Pancreas (tissue), 10 donors: ENCODE data around the gene GPR143. TPM values are rescaled to one million over a fixed set of nuclear protein-coding genes. Genes with fewer than 3 reads are reported as not detected.

Source experiments
- ATAC-seq, 4 donors: fragments of 200-7000 bp; cut with Tn5 transposase; one replicate each; pipeline versions ENCODE4 v1.8.0 to v1.9.1; 2020; ENCODE audit warnings: mild to moderate bottlenecking in 4 of 4, moderate library complexity in 4 of 4
- DNase-seq, 6 donors: peaks; one replicate each; pipeline ENCODE4 v3.0.0-alpha.2; 2020
- FAIRE-seq: peaks from 2 replicates; lab custom pipeline; 2012; peaks lifted over from hg19 to GRCh38; lab: Jason Lieb, UNC
- H3K27ac ChIP-seq, 4 donors: fragments of 200-600 bp; sonication (generic); 1 replicate in 3 of 4; 2 replicates in 1 of 4; pipeline versions ENCODE4 v1.5.0 to v1.8.0; 2020
- H3K27me3 ChIP-seq, 4 donors: fragments of 200-600 bp; one replicate each; pipeline ENCODE4 v1.8.0; 2021
- H3K36me3 ChIP-seq, 3 donors: fragments of 200-600 bp; sonication (generic) in 1 of 3; one replicate each; pipeline versions ENCODE4 v1.5.0 to v1.8.0; 2020 to 2021
- H3K4me1 ChIP-seq, 3 donors: fragments of 200-600 bp; one replicate each; pipeline ENCODE4 v1.8.0; 2021
- H3K4me3 ChIP-seq, 4 donors: fragments of 200-600 bp; sonication (generic) in 2 of 4; one replicate each; pipeline versions ENCODE4 v1.5.0 to v1.8.0; 2020 to 2021
- H3K9me3 ChIP-seq, 4 donors: fragments of 200-600 bp; one replicate each; pipeline ENCODE4 v1.8.0; 2021
- WGBS, 2 donors: extraction: QIAGEN DNeasy Blood & Tissue Kit; methylation state at CpG; one replicate each; pipeline ENCODE4 v1.1.7; 2013; 5-methylcytosine and 5-hydroxymethylcytosine counted together
- intact Hi-C, 3 donors: fragments of 100-400 bp; cut with DNase I; formaldehyde crosslinking; loops; one replicate each; pipeline versions ENCODE4 v1.11.1 to v1.14.2; 2022
- polyA plus RNA-seq, 2 donors: library from polyadenylated mRNA; stranded (reverse); fragments of 200-250 nt; gene quantifications; one replicate each; pipeline ENCODE4 v1.2.3, GENCODE V29; 2013
- total RNA-seq, 6 donors: library from RNA; stranded (reverse); fragmentation: NEBNext Ultra II Directional in 4 of 6; extraction: Animal tissue kit (Norgen Biotek cat#: 25700) in 4 of 6; gene quantifications; one replicate each; pipeline versions ENCODE4 v1.2.1 to v1.2.4, GENCODE V29; 2021 to 2023
- TF ChIP-seq, protein P1 (sequence below), 4 donors: fragments of 200-600 bp; sonication (generic) in 3 of 4; IDR thresholded peaks; one replicate each; pipeline versions ENCODE4 v1.5.0 to v1.8.0; 2021; ENCODE audit warnings: antibody characterized with exemption in 4 of 4
- donor health status: healthy with polysubstance abuse.
- donor health status: DM: no; HTN: no; CAD: no; lungs with moderate emphysema.
- donor health status: DM: no; HTN: no; CAD: no.
- donor health status: control.
- donor health status: control.
- donor health status: Bipolar disorder and iron deficiency.
- donor health status: DM: yes; HTN: yes; CAD: no.
- donor health status: DM: no; HTN: no; CAD: no.
- donor health status: DM: no; HTN: no; CAD: no.
- donor health status: DM: yes; HTN: yes; CAD: no.

GPR143 gene
- total and polyA plus RNA-seq, 8 donors = 0.60 to 1.9 (median 1.1) TPM

DNA sequence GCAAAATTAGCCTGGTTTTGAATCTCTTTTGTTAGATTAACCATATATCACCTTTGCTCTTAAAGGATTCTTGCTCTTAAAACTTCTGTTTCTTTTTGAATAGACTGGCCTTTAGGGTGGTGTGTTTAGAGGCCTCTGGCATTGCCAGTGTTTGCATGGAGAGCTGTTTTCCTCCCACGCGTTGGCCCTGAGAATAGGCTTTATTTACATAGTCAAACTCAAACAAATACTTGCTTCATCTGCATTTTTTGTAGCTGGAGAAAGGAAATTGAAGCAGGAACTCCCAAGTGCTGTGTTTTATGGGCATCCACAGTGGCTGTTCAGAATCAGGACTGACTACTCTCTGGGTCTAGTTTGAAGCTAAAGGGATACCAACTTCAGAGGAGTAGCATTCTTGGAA is 23.3 kb upstream of the GPR143 start:
- peak in 3 of 6 donors; percentile 38 to 50 (median 47) for DNase-seq

DNA sequence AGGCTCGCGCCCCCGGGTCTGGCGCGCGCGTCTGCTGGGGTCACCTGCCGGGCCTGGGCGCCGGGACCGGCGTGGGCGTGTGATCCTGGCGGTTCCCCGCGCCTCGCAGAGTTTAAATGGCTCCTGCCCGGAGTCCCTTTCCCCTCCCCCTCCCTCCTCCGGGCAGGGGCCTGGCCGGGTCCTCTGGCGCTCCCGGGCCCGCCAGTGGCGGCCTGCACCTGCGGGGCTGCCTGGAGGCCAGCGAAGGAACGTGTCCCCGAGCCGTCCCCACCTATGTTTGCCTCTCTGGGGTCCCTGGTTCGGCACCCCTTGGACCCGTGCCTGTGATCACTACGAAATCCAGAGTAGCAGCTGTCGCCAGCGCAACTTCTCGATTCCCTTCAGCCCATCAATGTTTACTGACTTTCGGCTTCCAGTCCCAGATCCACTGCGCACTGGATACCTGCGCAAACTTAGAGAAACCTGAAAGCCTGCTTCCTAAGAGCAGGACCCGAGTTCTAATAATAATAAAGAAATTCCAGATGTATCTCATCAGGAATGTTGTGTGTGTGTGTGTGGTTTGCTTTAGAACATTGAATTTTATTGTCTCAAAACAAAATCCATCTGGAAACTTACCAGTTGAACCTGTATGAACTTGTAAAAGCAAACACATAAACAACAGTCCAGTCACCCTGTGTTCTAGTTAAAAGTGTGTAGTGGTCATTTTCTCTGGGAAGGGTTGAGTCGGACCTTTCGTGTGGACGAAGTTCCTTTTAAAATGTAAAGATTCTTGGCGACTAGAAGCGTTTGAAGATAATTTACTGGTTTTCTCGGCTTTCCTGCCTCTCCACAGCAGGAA is 21.4 kb upstream of the GPR143 start:
- peak; percentile 55 to 66 (median 58) for ATAC-seq
- Histone ChIP-seq H3K4me3 (peak overlapping the region; percentile 23 to 54 (median 48)), H3K9me3 (no peaks in the 10 kb centered on the region), H3K27me3 (no peaks in the 10 kb centered on the region), H3K36me3 (no peaks in the 10 kb centered on the region), H3K4me1 (no peaks in the 10 kb centered on the region), H3K27ac (peak overlapping the region; percentile 8 to 72 (median 55))
- intact Hi-C loops = no loop called here
- peak; percentile 21 to 68 (median 40) for DNase-seq
- no peak for FAIRE-seq
- TF ChIP-seq, protein P1, sequence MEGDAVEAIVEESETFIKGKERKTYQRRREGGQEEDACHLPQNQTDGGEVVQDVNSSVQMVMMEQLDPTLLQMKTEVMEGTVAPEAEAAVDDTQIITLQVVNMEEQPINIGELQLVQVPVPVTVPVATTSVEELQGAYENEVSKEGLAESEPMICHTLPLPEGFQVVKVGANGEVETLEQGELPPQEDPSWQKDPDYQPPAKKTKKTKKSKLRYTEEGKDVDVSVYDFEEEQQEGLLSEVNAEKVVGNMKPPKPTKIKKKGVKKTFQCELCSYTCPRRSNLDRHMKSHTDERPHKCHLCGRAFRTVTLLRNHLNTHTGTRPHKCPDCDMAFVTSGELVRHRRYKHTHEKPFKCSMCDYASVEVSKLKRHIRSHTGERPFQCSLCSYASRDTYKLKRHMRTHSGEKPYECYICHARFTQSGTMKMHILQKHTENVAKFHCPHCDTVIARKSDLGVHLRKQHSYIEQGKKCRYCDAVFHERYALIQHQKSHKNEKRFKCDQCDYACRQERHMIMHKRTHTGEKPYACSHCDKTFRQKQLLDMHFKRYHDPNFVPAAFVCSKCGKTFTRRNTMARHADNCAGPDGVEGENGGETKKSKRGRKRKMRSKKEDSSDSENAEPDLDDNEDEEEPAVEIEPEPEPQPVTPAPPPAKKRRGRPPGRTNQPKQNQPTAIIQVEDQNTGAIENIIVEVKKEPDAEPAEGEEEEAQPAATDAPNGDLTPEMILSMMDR (IDR thresholded peaks at IDR 0.05) = no peak
- WGBS, 2 donors = 1 to 8% methylated on average over 22 to 45 of the region's 45 CpGs

More for the DNA sequence above, 23.3 kb upstream of the GPR143 start:
- WGBS, 2 donors = 4 to 10% methylated on average over 2 of the region's 2 CpGs
- intact Hi-C loops = no loop called here
- TF ChIP-seq, protein P1 (IDR thresholded peaks at IDR 0.05) = no peak
- Histone ChIP-seq H3K4me3 (no peak overlapping the region), H3K36me3 (no peaks in the 10 kb centered on the region), H3K4me1 (no peaks in the 10 kb centered on the region), H3K27me3 (no peaks in the 10 kb centered on the region), H3K9me3 (no peaks in the 10 kb centered on the region), H3K27ac (peak overlapping the region in 1 of 4 donors; percentile 46)
- FAIRE-seq (no peak), ATAC-seq (peak; percentile 56 to 75 (median 62))

DNA sequence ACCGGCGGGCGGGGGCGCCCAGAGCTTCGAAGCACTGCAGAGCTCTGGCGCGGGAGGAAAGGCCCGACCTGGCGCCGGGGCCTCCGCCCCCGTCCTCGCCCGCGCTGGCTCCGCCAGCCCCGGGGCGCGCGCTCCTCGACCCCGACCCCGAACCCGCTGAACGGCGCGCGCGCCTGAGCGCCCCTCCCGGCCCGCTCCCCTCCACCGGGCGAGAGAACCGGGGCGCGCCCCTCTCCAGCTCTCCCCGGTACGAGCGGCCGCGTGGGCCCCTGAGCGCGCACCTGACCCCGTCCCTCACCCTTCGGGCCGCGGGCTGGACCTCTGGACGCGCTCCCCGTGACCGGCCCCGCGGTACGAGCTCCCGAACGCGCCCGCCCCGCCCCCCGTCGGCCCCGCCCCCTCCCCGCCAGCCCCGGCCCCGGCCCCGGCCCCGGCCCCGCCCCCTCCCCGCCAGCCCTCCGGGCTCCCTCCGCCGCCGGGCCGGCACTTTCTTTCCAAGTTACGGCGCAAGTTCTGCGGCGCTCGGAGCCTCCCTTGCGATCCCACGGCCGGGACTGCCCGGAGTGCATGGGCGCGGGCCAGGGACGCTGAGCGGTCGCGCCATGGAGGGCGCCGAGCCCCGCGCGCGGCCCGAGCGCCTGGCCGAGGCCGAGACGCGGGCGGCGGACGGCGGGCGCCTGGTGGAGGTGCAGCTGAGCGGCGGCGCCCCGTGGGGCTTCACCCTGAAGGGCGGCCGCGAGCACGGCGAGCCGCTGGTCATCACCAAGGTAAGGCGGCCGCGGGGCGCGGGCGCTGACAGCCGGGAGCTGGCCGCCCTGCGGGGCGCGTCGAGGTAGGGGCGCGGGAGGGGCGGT is 20.5 kb upstream of the GPR143 start, which contains the start of gene SHROOM2:
Gene SHROOM2, plus strand, starts transcription at position 486 of the 854 bp plus-strand sequence. Its CDS starts 117 bp downstream, at position 603.
- DNase-seq (peak; percentile 25 to 78 (median 40)), ATAC-seq (peak; percentile 39 to 72 (median 62)), FAIRE-seq (no peak)
- intact Hi-C loops = no loop called here
- TF ChIP-seq, protein P1 (IDR thresholded peaks at IDR 0.05) = no peak
- Histone ChIP-seq H3K4me3 (peak within 1 kb of the TSS; percentile 28 to 54 (median 48)), H3K4me1 (no peaks in the 10 kb centered on the region), H3K9me3 (no peaks in the 10 kb centered on the region), H3K27ac (peak within 1 kb of the TSS; percentile 8 to 72 (median 55)), H3K27me3 (no peaks in the 10 kb centered on the region), H3K36me3 (no peaks in the 10 kb centered on the region)
- 0 to 3% methylated on average over 52 to 116 of the region's 132 CpGs for WGBS, 2 donors

DNA sequence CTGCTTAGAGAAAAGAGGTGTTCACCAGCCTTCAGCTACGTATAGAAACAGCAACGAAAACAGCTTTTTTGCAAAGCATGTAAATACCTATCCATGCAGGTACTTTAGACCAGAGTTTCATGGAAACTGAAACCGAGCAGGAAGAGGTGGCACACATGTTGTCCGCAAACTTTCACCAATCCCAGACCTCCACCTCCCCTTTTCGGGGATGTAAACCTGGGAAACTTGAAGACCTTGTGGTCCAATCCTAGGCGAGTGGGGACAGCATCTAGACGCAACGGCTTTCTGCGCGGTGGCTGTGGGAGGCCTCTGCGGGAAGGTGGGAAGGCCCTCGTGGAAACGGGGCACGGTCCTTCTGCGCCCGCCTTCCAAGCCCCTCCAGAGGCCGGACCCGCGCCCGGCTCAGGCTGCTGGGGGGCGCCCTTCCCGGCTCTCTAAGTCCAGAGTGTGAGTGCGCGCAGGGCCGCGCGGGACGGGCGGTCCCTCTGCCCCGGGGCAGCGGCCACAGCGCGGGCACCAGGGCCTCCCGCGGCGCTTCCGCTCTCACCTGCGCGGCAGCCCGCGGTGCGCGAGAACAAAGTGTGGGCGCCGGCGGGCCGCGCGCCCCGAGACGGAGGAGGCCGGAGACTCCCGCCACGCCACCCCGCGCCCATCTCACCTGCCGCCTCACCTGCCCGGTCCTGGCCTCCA is 19.8 kb upstream of the GPR143 start:
- no peaks in the 10 kb centered on the region for H3K9me3 ChIP-seq
- DNase-seq = peak in 2 of 6 donors; percentile 54 to 73
- H3K4me3 ChIP-seq = peak overlapping the region; percentile 28 to 54 (median 48)
- TF ChIP-seq, protein P1 (IDR thresholded peaks at IDR 0.05) = no peak
- no peak for FAIRE-seq
- peak overlapping the region in 1 of 4 donors; percentile 36 for H3K27ac ChIP-seq
- no peaks in the 10 kb centered on the region for H3K27me3 ChIP-seq
- 5 to 13% methylated on average over 36 to 58 of the region's 58 CpGs for WGBS, 2 donors
- H3K36me3 ChIP-seq = no peaks in the 10 kb centered on the region
- H3K4me1 ChIP-seq = no peaks in the 10 kb centered on the region
- intact Hi-C loops = no loop called here
- peak; percentile 11 to 53 (median 22) for ATAC-seq
